AG10803 (cell line): ENCODE data around the gene CADM2.

ENCODE experiments used
- DNase-seq: peaks from one replicate; pipeline ENCODE4 v3.0.0; 2010; ENCODE audit warnings: low read depth
- H3K4me3 ChIP-seq: 2 replicates; pipeline ENCODE4 v1.5.1; 2011; ENCODE audit warnings: mild to moderate bottlenecking, low read length, control low read depth
- TF ChIP-seq, protein P1 (sequence below): conservative IDR thresholded peaks from 2 replicates; pipeline ENCODE4 v1.5.1; 2011; ENCODE audit warnings: mild to moderate bottlenecking, low read length, control low read depth, inconsistent platforms

The CADM2 gene

DNA sequence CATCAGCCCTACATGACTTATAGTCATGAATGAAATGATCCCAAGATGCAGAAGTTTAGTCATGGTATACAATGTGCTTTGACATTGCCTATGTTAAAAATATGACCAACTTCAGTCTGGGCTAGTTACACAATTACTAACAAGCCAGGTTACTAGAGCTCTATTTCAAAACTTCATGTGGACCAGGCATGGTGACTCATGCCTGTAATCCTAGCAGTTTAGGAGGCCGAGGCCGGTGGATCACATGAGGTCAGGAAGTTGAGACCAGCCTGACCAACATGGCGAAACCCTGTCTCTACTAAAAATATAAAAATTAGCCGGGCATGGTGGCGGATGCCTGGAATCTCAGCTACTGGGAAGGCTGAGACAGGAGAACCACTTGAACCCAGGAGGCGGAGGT, 613.0 kb downstream of the CADM2 start:
- TF ChIP-seq, protein P1, sequence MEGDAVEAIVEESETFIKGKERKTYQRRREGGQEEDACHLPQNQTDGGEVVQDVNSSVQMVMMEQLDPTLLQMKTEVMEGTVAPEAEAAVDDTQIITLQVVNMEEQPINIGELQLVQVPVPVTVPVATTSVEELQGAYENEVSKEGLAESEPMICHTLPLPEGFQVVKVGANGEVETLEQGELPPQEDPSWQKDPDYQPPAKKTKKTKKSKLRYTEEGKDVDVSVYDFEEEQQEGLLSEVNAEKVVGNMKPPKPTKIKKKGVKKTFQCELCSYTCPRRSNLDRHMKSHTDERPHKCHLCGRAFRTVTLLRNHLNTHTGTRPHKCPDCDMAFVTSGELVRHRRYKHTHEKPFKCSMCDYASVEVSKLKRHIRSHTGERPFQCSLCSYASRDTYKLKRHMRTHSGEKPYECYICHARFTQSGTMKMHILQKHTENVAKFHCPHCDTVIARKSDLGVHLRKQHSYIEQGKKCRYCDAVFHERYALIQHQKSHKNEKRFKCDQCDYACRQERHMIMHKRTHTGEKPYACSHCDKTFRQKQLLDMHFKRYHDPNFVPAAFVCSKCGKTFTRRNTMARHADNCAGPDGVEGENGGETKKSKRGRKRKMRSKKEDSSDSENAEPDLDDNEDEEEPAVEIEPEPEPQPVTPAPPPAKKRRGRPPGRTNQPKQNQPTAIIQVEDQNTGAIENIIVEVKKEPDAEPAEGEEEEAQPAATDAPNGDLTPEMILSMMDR = no peak
- no peak for DNase-seq
- no peak overlapping the region for H3K4me3 ChIP-seq

DNA sequence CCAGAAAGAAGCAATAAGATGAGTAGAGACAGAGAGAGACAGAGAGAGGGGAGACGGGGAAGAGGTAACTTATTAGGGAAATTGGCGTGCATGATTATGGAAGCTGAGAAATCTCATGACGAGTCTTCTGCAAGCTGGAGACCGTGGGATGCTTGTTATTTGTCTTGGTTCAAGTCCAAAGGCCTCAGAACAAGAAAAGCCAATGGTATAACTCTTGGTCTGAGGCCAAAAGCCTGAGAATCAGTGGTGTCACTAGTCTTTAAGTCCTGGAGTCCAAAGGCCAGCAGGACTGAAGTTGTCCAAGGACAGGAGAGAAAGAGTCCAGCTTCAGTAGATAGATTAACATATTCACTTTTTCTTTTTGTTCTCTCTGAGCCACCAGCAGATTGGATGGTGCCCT, 613.6 kb downstream of the CADM2 start:
- no peak for DNase-seq
- TF ChIP-seq, protein P1 = no peak
- H3K4me3 ChIP-seq = no peak overlapping the region

DNA sequence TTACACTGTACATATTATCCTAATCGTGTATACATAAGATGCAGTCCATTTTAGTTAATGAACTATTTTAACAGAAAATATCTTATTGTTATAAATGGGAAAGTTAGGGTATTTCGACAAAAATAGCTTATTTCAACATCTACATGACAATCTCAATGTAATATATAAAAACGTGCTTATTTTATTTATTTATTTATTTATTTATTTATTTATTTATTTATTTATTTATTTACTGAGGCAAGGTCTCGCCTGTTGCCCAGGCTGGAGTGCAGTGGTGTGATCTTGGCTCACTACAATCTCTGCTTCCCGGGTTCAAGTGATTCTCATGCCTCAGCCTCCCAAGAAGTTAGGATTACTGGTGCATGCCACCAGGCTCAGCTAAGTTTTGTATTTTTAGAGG, 614.2 kb downstream of the CADM2 start:
- DNase-seq = no peak
- no peak overlapping the region for H3K4me3 ChIP-seq
- TF ChIP-seq, protein P1 = no peak

DNA sequence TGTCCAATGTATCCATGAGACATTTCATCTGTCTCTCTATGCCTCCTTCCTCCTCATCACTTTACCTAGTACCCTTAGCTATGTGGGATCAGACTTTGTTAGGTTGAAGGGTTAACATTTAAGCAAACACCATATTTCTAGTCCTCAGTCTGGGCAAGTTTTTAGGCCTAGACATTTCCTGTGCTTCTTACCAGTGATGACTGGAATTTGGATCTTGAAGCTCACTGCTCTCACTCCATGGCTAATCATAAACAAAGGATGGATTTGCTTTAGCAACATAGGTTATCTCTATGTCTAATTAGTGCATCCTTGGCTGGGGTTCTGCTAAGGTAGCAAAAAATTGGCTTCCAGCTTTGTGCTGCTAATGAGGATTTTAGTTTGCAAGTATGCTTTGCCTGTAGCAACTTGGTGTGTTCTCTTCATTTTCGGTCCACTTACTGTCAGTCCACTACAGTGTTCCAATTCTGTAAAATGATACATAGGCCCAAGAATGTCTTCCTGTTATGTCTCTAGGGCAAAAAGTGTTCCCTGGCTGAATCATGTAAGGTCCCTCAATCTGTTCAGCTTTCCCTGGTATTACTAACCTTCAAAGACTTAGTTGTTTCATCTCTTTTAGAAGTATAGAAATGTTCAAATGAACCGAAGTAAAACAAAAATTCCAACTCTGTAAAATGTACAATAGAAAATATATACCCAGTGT, 615.4 kb downstream of the CADM2 start:
- DNase-seq = no peak
- H3K4me3 ChIP-seq = no peak overlapping the region
- TF ChIP-seq, protein P1 = no peak

DNA sequence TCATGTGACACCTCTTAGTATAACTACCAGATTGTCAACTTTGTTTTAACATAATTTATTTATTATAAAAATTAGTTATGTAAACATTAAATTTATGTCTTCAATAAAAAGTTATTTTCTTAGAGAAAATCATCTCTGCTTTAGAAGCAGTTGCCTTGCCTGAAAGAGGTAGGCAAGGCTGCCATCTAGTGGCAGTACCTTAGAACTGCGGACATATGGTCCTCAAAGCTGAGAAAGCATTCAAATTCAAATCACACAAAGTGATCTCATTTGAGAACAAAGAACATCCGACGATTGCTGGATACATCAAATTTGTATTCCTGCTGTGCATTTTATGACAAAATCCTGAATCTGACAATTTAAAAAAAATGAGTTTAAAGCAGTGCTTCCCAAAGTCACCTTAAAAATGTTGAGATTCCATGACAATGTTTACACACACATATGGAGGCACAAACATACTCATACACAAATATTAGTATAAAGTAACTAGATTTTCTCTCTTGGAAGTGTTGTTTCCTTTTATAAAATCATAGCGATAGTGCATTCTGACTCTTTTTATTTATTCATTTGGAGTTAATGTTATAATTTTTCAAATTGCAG, 617.4 kb downstream of the CADM2 start:
- no peak overlapping the region for H3K4me3 ChIP-seq
- TF ChIP-seq, protein P1 = peak; percentile 93
- peak; percentile 47 for DNase-seq

DNA sequence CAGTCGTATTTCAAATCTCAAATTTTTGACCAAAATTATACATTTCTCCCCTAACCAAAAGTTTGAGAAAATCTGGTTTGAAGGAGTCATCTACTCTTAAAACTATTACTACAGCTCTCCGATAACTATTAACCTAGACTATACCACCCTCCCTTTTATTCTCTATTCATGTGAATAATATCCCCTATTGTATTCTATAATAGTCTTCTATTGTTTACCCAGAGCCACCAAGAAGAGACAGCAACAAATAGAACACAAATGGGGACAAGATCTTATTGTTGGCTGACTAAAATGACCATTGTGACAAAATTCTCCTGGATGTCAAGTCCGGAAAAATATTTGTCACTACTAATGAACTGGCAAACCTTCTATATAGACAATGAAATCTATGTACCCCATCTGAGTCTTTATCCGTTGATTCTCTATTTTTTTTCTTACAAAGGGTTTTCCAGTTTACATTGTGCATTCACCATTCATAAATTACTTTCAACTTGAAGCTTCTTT, 618.0 kb downstream of the CADM2 start:
- TF ChIP-seq, protein P1 = no peak
- DNase-seq = no peak
- no peak overlapping the region for H3K4me3 ChIP-seq

DNA sequence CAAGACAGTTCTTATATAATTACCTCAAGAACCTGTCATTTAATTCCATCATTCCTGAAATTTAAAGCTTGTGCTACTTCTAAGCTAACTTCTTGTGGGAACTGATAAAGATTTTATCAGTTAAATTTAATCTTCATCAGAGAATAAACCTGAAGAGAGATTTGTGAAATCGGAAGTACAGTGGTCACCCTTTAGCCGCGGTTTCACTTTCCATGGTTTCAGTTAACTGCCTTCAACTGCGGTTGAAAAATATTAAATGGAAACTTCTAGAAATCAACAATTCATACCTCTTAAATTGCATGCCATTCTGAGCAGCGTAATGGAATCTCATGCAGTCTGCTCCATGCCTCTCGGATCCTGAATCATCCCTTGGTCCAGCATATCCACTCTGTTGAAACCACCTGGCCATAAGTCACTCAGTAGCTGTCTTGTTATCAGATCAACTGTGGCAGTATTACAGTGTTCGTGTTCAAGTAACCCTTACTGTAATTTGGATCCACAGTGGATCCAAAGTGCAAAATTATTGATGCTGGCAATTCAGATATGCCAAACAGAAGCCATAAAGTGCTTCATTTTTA, 626.1 kb downstream of the CADM2 start:
- H3K4me3 ChIP-seq = no peak overlapping the region
- DNase-seq = no peak
- TF ChIP-seq, protein P1 = no peak
